HG03103 (cell line): ENCODE measurements around the gene MAEA.
A peak's percentile ranks its signal among the peaks of the same experiment; 100 is the strongest.
"Not testable (repeated sequence)": the region's sequence is repeated elsewhere in the genome, so short reads cannot be mapped to it uniquely, and the experiment has no call there.

Source experiments
- ATAC-seq: cut with Tn5 transposase; IDR thresholded peaks from one replicate; pipeline ENCODE4 v1.9.1; 2021; ENCODE audit warnings: low read depth; ENCODE audit not compliant: unreplicated experiment

Gene MAEA

GRCh38 chr4:1333256-1333655 lies 43.6 kb downstream of the MAEA start:
- ATAC-seq = no peak

GRCh38 chr4:1333851-1334578 lies 44.3 kb downstream of the MAEA start:
- ATAC-seq = not testable (repeated sequence)

- no peak for ATAC-seq
These were observed 44.8 kb downstream of the MAEA start for GRCh38 chr4:1334579-1334895.

- ATAC-seq = not testable (repeated sequence)
These were observed 45.6 kb downstream of the MAEA start for GRCh38 chr4:1335193-1335883.

- ATAC-seq = no peak
These were observed 46.4 kb downstream of the MAEA start for GRCh38 chr4:1336088-1336491.

- no peak for ATAC-seq
These were observed 47.7 kb downstream of the MAEA start for GRCh38 chr4:1337376-1337831.

- ATAC-seq = no peak
These were observed 48.5 kb downstream of the MAEA start for GRCh38 chr4:1337951-1338751.

- no peak for ATAC-seq
These were observed 49.2 kb downstream of the MAEA start for GRCh38 chr4:1338752-1339414.

GRCh38 chr4:1339489-1339888 lies 49.8 kb downstream of the MAEA start:
- no peak for ATAC-seq

- no peak for ATAC-seq
These were observed 50.6 kb downstream of the MAEA start for GRCh38 chr4:1340181-1340747.

- ATAC-seq = no peak
These were observed 51.2 kb downstream of the MAEA start for GRCh38 chr4:1340861-1341260.

GRCh38 chr4:1342003-1342402 lies 52.3 kb downstream of the MAEA start:
- no peak for ATAC-seq

GRCh38 chr4:1344696-1345095 lies 55.0 kb downstream of the MAEA start:
- no peak for ATAC-seq

GRCh38 chr4:1345903-1346780 lies 56.5 kb downstream of the MAEA start:
- peak; percentile 14 for ATAC-seq

- ATAC-seq = peak; percentile 89
These were observed 57.2 kb downstream of the MAEA start, which contains the start of gene UVSSA for GRCh38 chr4:1346781-1347409. Gene UVSSA (plus strand): TSS chr4:1347208. CDS start chr4:1348092, 884 bp downstream.

- ATAC-seq = peak; percentile 14
These were observed 57.7 kb downstream of the MAEA start for GRCh38 chr4:1347410-1347864.

- ATAC-seq = no peak
These were observed 58.4 kb downstream of the MAEA start for GRCh38 chr4:1348014-1348513.

GRCh38 chr4:1348746-1349145 lies 59.1 kb downstream of the MAEA start:
- no peak for ATAC-seq
